Spleen (tissue), 11 donors: ENCODE measurements around the gene TTLL11. TPM values are rescaled to one million over a fixed set of nuclear protein-coding genes. Genes with fewer than 3 reads are reported as not detected.
A peak's percentile ranks its signal among the peaks of the same experiment; 100 is the strongest.

Source experiments
- DNase-seq: peaks from one replicate; pipeline ENCODE4 v3.0.0-alpha.2; 2020
- H3K27ac ChIP-seq, 8 donors: fragments of 200-600 bp; sonication (generic) in 7 of 8; 1 replicate in 4 of 8; 2 replicates in 4 of 8; pipeline versions ENCODE4 v1.5.0 to v1.8.0; 2016 to 2021; ENCODE audit warnings: inconsistent platforms in 4 of 8, mild to moderate bottlenecking in 4 of 8, moderate library complexity in 1 of 8
- H3K27me3 ChIP-seq, 7 donors: fragments of 200-600 bp; sonication (generic) in 6 of 7; replicated peaks in 1 of 7; 1 replicate in 4 of 7; 2 replicates in 3 of 7; pipeline versions ENCODE4 v1.5.0 to v1.8.0; 2016 to 2021; ENCODE audit warnings: inconsistent platforms in 3 of 7, mild to moderate bottlenecking in 1 of 7
- H3K36me3 ChIP-seq, 6 donors: fragments of 200-600 bp; sonication (generic) in 5 of 6; 1 replicate in 4 of 6; 2 replicates in 2 of 6; pipeline versions ENCODE4 v1.5.0 to v1.8.0; 2016 to 2021; ENCODE audit warnings: inconsistent platforms in 2 of 6
- H3K4me1 ChIP-seq, 6 donors: fragments of 200-600 bp; sonication (generic) in 5 of 6; 1 replicate in 3 of 6; 2 replicates in 3 of 6; pipeline versions ENCODE4 v1.5.0 to v1.8.0; 2016 to 2021; ENCODE audit warnings: inconsistent platforms in 3 of 6
- H3K4me3 ChIP-seq, 8 donors: fragments of 200-600 bp; sonication (generic) in 7 of 8; 1 replicate in 4 of 8; 2 replicates in 4 of 8; pipeline versions ENCODE4 v1.5.0 to v1.8.0; 2016 to 2021; ENCODE audit warnings: inconsistent platforms in 4 of 8, mild to moderate bottlenecking in 4 of 8, moderate library complexity in 2 of 8
- H3K9me3 ChIP-seq, 8 donors: fragments of 200-600 bp; sonication (generic) in 7 of 8; 1 replicate in 4 of 8; 2 replicates in 4 of 8; pipeline versions ENCODE4 v1.5.0 to v1.8.0; 2016 to 2021; ENCODE audit warnings: inconsistent platforms in 4 of 8
- CTCF ChIP-seq, 11 experiments: fragments of 200-600 bp in 7 of 11; fragments of 450-650 bp in 4 of 11; sonication (generic) in 4 of 11; IDR thresholded peaks in 8 of 11; conservative IDR thresholded peaks in 3 of 11; 1 replicate in 7 of 11; 2 replicates in 4 of 11; pipeline versions ENCODE4 v1.4.0 to v1.8.0; 2016 to 2021; ENCODE audit warnings: antibody characterized with exemption in 11 of 11, inconsistent platforms in 4 of 11, mild to moderate bottlenecking in 1 of 11
- POLR2A ChIP-seq, 3 donors: fragments of 450-650 bp; IDR thresholded peaks; one replicate each; pipeline ENCODE4 v1.5.1; 2017; ENCODE audit warnings: antibody characterized with exemption in 3 of 3, mild to moderate bottlenecking in 1 of 3
- POLR2AphosphoS5 ChIP-seq, 3 donors: sonication (generic); formaldehyde crosslinking; IDR thresholded peaks; one replicate each; pipeline ENCODE4 v1.5.1; 2017; ENCODE audit warnings: antibody characterized with exemption in 3 of 3
- WGBS, 5 donors: extraction: QIAGEN DNeasy Blood & Tissue Kit in 3 of 5; methylation state at CpG; one replicate each; pipeline versions ENCODE4 v1.1.5 to v1.1.7; 2013 to 2018; 5-methylcytosine and 5-hydroxymethylcytosine counted together
- intact Hi-C: fragments of 100-400 bp; cut with DNase I; formaldehyde crosslinking; loops from one replicate; pipeline ENCODE4 v1.15.0; 2023; ENCODE audit warnings: low total_unique reads
- polyA plus RNA-seq, 3 donors: library from polyadenylated mRNA; stranded (reverse); fragments of 200-250 nt; gene quantifications; one replicate each; pipeline ENCODE4 v1.2.1, GENCODE V29; 2013
- total RNA-seq, 7 donors: library from RNA; depleted of rRNA in 3 of 7; stranded (reverse); fragments of >200 nt in 3 of 7; fragmentation: NEBNext Ultra II Directional in 4 of 7; extraction: Animal tissue kit (Norgen Biotek cat#: 25700) in 4 of 7; gene quantifications; one replicate each; pipeline versions ENCODE4 v1.1.0 to v1.2.1, GENCODE V29; 2016 to 2021
- donor health status: healthy with polysubstance abuse.
- donor health status: DM: no; HTN: no; CAD: no; lungs with moderate emphysema.
- donor health status: DM: no; HTN: no; CAD: no.
- donor health status: Bipolar disorder and iron deficiency.
- donor health status: healthy.
- donor health status: DM: no; HTN: no; CAD: no.
- donor health status: DM: yes; HTN: yes; CAD: no.

Gene TTLL11
- total and polyA plus RNA-seq, 10 donors = 1.6 to 12.8 (median 7.3) TPM

- H3K36me3 ChIP-seq = no peaks in the 10 kb centered on the region
Measured at GRCh38 chr9:121956808-121957207, 136.3 kb downstream of the TTLL11 start.

GRCh38 chr9:121955649-121956048 lies 137.5 kb downstream of the TTLL11 start:
- WGBS, 5 donors = 72 to 85% (median 76%) methylated on average over 1 of the region's 1 CpG
- Histone ChIP-seq H3K4me1 (peaks cover 0 to 27% (median 6%) of the 10 kb centered on the region in 6 donors), H3K36me3 (no peaks in the 10 kb centered on the region), H3K9me3 (no peaks in the 10 kb centered on the region), H3K27ac (peak overlapping the region in 1 of 8 donors; percentile 6), H3K4me3 (no peak overlapping the region), H3K27me3 (no peaks in the 10 kb centered on the region)
- no peak for DNase-seq
- TF ChIP-seq POLR2A (IDR thresholded peaks at IDR 0.05) = no peak
- no peak for TF ChIP-seq POLR2AphosphoS5 (IDR thresholded peaks at IDR 0.05)
- no peak for TF ChIP-seq CTCF (IDR thresholded peaks at IDR 0.05 in 8 of 11, conservative IDR thresholded peaks at IDR 0.05 in 3 of 11)
- intact Hi-C loops = no loop called here

More at GRCh38 chr9:121956808-121957207, 136.3 kb downstream of the TTLL11 start:
- no peak overlapping the region for H3K27ac ChIP-seq
- H3K27me3 ChIP-seq = no peaks in the 10 kb centered on the region
- TF ChIP-seq CTCF (IDR thresholded peaks at IDR 0.05 in 8 of 11, conservative IDR thresholded peaks at IDR 0.05 in 3 of 11) (no peak), POLR2AphosphoS5 (IDR thresholded peaks at IDR 0.05) (no peak), POLR2A (IDR thresholded peaks at IDR 0.05) (no peak)
- no peak overlapping the region for H3K4me3 ChIP-seq
- intact Hi-C loops = no loop called here
- H3K4me1 ChIP-seq = peaks cover 0 to 27% (median 6%) of the 10 kb centered on the region in 6 donors
- no peaks in the 10 kb centered on the region for H3K9me3 ChIP-seq
- WGBS, 5 donors = 78 to 91% (median 83%) methylated on average over 6 of the region's 6 CpGs
- no peak for DNase-seq

- TF ChIP-seq POLR2AphosphoS5 (IDR thresholded peaks at IDR 0.05) = no peak
- no peak for TF ChIP-seq POLR2A (IDR thresholded peaks at IDR 0.05)
- no peak for TF ChIP-seq CTCF (IDR thresholded peaks at IDR 0.05 in 8 of 11, conservative IDR thresholded peaks at IDR 0.05 in 3 of 11)
- no peaks in the 10 kb centered on the region for H3K27me3 ChIP-seq
- no peak for DNase-seq
- no peak overlapping the region for H3K27ac ChIP-seq
- no peak overlapping the region for H3K4me3 ChIP-seq
- H3K4me1 ChIP-seq = peaks cover 0 to 27% (median 6%) of the 10 kb centered on the region in 6 donors
- no peaks in the 10 kb centered on the region for H3K9me3 ChIP-seq
- intact Hi-C loops = no loop called here
- H3K36me3 ChIP-seq = no peaks in the 10 kb centered on the region
- WGBS, 5 donors = 55 to 66% (median 56%) methylated on average over 7 of the region's 7 CpGs
Measured at GRCh38 chr9:121954477-121955140, 138.5 kb downstream of the TTLL11 start.

GRCh38 chr9:121952611-121953010 lies 140.5 kb downstream of the TTLL11 start:
- Histone ChIP-seq H3K4me1 (peaks cover 0 to 21% (median 6%) of the 10 kb centered on the region in 6 donors), H3K27ac (no peak overlapping the region), H3K4me3 (no peak overlapping the region), H3K9me3 (no peaks in the 10 kb centered on the region), H3K27me3 (no peaks in the 10 kb centered on the region), H3K36me3 (no peaks in the 10 kb centered on the region)
- WGBS, 5 donors = 35 to 63% (median 45%) methylated on average over 3 of the region's 3 CpGs
- intact Hi-C loops = no loop called here
- no peak for DNase-seq
- no peak for TF ChIP-seq POLR2A (IDR thresholded peaks at IDR 0.05)
- no peak for TF ChIP-seq CTCF (IDR thresholded peaks at IDR 0.05 in 8 of 11, conservative IDR thresholded peaks at IDR 0.05 in 3 of 11)
- TF ChIP-seq POLR2AphosphoS5 (IDR thresholded peaks at IDR 0.05) = no peak
